Loucy (cell line): ENCODE measurements around the gene PEMT.

ENCODE experiments used
- EZH2phosphoT487 ChIP-seq: fragments of 200-600 bp; IDR thresholded peaks from 2 replicates; pipeline ENCODE4 v1.6.1; 2018; ENCODE audit warnings: antibody characterized with exemption, mild to moderate bottlenecking, moderate library complexity, borderline replicate concordance
- TF ChIP-seq, protein P1 (sequence below): fragments of 200-600 bp; sonication (generic); conservative IDR thresholded peaks from 2 replicates; pipeline ENCODE4 v1.5.1; 2014; ENCODE audit warnings: mild to moderate bottlenecking, antibody characterized with exemption, low read length

DNA sequence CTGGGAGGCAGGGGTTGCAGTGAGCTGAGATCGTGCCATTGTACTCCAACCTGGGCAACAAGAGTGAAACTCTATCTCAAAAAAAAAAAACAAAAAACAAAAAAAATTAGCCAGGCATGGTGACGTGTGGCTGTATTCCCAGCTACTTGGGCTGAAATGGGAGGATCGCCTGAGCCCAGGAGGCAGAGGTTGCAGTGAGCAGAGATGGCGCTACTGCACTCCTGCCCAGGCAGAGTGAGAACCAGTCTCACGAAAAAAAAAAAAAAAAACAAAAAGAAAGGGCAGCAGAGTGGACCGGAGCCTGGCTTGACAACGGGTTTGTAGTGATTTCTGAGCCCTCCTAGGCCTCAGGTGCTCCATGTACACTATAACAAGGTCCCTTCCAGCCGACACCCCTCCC lies 33.1 kb downstream of the PEMT start:
- TF ChIP-seq, protein P1, sequence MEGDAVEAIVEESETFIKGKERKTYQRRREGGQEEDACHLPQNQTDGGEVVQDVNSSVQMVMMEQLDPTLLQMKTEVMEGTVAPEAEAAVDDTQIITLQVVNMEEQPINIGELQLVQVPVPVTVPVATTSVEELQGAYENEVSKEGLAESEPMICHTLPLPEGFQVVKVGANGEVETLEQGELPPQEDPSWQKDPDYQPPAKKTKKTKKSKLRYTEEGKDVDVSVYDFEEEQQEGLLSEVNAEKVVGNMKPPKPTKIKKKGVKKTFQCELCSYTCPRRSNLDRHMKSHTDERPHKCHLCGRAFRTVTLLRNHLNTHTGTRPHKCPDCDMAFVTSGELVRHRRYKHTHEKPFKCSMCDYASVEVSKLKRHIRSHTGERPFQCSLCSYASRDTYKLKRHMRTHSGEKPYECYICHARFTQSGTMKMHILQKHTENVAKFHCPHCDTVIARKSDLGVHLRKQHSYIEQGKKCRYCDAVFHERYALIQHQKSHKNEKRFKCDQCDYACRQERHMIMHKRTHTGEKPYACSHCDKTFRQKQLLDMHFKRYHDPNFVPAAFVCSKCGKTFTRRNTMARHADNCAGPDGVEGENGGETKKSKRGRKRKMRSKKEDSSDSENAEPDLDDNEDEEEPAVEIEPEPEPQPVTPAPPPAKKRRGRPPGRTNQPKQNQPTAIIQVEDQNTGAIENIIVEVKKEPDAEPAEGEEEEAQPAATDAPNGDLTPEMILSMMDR, result no peak
- no peak for TF ChIP-seq EZH2phosphoT487
